SHP77 (cell line): ENCODE results near the gene POMT2.

Experiments used
- DNase-seq, 2 experiments: peaks; one replicate each; lab custom pipeline; 2025; lab: John Stamatoyannopoulos, UW

The POMT2 gene

DNA sequence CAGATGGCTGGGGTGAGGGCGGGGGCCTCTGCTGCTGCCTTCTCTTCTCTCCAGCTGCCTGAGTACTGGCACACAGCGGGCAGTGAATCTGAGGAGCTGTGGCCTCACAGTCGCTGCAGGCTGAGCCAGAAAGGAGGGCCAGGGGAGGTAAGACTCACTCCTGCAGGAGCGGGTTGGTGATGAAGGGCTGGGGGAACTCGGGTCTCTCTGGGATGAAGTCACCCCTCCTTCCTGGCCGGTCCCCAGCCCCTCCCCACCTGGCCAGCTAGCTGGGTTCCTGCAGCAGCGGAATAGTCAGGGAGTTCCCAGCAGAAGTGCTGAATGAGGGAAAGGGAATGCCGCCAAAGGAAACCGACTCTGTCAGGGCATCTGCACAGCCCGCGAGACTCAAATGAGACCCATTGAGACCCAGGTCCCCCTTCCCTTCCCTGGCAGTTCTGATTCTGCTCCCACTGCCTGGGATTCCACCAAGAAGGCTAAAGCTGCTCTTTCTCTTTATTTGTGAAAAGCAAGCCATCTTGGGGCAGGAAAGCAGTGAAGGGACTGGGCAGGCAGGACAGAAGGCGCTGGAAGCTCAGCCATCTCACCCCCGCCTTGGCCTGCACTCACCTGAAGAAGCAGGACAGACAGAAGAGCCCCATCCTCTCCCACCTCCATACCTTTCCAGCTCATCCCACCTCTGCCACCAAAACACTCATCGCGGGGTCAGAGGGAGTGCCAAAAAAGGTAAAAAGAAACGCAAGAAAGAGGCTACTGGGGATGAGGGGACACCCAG, 54.9 kb downstream of the POMT2 start:
- no peak for DNase-seq

- DNase-seq: no peak
These were observed 55.5 kb downstream of the POMT2 start for GRCh38 chr14:77265187-77265515.

DNA sequence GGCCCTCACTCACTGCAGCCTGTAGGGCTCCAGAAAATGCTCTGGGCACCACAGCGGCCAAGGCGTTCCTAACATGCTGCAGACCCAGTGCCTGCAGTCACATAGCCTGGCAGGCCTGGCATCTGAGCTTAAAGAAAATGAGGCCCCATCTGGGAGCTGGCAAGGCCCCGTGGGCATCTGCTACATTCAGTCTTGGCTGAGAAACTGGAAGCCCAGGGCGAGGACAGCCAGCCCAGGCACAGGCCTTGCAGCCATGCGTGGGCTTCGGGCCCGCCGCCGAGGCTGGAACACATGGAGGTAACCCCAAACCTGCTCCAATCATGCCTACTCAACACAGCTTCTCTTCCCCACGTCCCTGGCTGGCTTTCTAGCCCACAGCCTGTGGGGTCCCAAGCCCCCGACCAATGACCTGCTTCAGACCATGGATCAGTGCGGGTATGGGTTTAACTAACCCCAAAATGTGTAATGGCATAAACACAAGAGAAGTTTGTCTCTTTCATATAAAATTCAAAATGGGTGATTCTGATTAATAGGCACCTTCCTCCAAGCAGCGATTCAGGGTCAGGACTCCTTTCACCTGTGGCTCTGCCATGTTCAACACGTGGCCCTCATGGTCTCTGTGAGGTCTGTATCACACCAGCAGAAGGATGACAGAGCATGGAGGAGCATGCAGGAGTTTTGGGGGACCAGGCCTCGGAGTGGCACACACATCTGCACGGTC, 56.1 kb downstream of the POMT2 start:
- DNase-seq: no peak

- DNase-seq: no peak
These were observed 60.1 kb downstream of the POMT2 start for GRCh38 chr14:77260631-77261030.

- no peak for DNase-seq
These were observed 60.5 kb downstream of the POMT2 start for GRCh38 chr14:77260199-77260598.

DNA sequence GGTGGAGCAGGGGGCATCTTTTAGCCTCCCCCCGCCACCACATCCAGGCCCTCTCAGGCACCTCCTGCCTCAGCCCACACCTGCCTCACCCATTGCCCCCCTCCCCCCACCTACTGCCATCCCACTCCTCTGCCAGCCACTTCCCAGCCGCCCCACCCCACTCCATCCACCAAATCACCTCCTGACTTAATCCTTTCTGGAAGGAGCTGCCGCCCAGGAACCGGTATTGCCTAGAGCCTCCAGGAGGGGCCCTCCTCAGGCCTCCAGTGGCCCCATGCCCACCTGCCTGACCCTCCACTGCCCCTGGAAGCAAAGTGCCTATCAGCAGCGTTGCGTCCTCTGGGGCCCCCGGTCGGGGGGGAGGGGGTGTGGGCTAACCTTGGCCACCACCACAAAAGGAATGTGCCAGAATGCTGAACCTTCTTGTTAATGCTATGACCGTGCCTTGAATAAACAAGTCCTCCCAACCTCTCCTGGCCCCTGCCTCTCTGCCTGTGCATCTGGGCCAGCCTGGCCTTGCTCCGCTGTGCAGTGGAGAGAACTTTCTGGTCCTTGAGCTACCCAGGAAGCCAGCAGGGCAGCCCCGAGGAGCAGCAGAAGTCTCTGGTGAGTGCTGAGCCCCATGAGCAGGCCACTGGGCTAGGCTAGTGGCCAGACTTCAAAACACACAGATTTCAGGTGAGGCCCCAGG, 61.5 kb downstream of the POMT2 start:
- no peak for DNase-seq

DNA sequence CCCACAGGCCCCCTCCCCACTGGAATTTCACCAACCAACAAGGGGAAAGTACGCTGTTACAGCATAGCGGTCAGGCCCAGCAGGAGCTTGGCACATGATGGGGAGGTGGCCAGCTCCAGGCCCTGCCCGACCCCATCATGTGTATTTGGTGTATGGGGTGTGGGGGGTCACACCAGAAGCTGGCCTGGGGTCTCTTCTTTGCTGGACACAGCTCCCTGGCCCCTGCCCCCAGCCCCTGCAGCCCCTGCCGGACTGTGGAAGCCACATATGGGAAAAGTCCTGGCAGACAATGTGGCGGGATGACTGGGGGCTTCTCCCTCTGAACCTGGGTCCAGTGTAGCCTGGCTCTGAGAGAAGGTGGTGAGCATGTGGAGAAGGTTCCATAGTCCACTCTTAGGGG, 62.1 kb downstream of the POMT2 start:
- DNase-seq: no peak

DNA sequence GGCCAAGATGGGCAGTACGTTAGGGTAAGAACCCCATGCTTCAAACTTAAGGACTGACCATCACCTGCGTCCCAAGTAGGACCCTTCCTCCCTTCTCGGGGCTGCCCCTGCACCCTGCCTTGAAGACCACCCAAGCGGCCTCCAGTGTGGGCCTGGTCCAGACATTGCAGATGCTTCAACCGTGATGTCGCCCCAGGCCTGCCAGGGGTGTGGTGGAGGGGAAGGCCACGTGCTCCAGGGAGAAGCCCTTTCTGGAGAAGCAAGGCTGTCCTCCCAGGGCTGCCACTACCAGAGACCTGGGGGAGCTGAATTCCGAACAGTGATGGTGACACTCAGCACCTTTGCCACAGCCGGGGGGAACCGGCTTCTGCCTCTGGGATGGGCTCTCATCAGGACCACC, 63.0 kb downstream of the POMT2 start:
- no peak for DNase-seq

DNA sequence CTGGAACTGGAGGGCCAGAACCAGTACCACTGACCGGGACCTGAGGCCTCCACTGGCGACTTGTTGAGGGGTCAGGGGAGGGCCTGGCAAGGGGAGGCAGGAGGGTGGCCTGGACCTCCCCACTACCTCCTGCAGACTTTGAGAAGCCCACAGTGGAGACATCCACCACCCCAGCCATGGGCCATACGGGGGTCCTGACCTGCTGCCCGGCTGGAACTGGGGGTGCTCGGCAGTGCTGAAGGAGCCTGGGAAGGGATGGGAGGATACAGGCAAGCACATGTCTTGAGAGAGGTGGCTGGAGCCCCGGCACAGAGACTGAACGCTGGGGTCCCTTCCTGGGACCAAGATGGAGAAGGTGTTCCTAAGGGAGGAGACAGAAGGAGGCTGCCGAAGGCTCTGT, 64.0 kb downstream of the POMT2 start:
- no peak for DNase-seq

DNA sequence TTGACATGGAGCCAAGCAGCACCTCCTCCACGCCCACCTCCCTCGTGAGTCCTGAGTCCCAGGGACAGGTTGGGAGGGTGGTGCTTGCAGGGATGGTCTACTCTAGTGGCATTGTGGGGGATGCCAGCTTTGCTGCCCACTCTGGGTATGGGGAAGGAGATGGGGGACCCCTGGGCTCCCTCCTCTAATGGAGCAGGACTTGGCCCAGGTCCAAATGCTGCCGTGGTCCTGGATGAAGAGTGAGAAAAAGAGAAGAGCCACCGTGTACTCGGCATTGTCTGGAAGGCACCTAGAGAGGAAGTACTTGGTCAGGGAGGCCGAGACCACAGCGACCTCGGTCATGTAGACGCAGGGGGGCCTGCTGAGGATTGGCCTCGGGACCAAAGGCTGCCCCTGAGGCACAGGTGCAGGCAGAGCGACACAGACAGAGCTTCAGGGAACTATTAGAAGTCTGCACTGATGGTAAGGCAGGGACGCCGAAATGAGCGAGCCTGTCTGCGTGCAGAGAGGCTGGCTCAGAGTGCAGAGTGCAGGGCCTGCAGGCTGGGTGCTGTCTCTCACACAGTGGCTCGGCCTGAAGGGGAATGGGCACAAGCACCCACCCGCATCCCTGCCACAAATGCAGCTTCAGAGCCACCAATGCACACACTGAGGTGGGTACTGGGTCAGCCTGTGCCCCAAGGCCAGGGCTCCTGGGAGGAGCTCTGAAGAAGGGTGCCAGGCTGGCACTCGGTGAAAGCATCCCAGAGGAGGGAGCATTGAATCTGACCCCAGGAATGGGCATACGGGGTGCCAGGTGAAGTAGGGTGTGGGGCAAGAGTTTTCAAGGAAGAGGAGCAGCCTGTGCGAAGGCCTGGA, 67.1 kb downstream of the POMT2 start:
- DNase-seq: no peak

DNA sequence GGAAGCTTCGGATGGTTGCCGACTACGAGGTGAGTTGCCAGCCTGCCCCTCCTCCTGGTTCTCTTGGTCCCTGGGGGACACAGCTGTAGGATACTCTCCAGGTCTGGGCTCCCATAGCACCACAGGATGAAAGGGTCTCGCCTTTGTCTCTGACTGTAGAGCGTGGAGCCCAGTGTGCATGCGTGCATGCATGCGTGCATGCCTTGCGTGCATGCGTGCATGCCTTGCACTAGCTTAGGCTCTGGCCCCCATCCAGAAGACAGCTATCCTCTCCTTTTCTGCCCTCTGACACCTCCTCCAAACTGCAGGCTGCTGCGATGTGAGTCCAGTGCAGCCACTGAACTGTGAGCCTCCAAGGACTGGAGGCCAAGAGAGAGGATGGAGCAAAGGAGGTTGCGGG, 68.8 kb downstream of the POMT2 start:
- no peak for DNase-seq

DNA sequence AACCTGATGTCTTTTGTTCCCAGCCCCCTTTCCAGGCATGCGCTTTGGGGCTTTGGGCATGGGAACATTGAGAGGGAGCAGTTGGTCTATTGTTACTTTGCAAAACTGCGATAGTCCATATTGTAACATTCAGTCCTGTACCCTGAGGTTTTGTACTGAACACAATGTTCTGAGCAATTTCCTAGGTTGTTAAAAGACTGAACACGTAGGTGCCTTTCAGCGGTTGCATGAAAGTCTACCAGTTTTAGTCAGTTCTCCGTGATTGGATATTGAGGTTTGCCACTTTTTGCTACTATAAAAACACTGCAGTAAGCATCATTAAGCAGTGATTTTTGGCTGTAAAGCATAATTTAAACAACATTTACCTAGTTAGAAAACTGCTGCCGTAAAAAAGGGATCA, 69.8 kb downstream of the POMT2 start:
- DNase-seq: no peak

DNA sequence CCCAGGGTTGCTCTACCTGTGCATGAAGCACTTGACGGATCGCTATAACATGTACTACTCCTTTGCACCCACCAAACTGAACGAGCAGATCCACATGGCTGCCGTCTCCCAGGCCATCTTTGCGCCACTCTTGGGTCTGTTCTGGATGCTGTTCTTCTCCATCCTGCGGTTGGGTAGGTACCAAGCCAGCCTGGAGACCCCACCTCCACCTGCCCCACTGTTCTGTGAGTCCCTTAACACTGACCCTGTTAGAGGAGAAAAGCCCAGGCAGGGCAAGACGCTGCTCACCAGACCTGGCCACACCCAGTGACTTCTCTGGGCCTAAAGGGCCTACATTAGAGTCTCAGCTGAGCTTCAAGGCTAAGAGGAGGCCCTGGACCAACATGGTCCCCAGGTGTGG, 71.4 kb downstream of the POMT2 start:
- DNase-seq: no peak

DNA sequence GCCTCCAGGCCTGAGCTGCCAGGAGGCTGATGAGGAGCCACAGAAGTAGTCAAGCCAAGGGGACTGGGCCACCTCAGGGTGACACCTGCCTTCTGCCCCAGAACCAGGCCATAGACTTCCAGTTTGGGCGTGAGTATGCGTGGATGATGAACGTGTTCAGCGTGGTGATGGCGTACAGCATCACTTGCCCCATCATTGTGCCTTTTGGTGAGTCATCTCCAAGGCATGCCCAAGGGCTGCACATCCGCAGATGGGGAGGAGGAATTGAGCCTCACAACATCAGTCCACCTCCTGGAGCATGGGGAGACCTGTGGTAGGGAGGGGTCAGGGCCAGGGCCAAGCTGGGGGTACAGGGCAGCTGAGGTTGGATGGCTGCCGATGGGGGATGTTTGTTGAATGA, 72.0 kb downstream of the POMT2 start:
- no peak for DNase-seq

- no peak for DNase-seq
These were observed 73.9 kb downstream of the POMT2 start for GRCh38 chr14:77246784-77247183.

- no peak for DNase-seq
These were observed 74.9 kb downstream of the POMT2 start for GRCh38 chr14:77245820-77246219.

DNA sequence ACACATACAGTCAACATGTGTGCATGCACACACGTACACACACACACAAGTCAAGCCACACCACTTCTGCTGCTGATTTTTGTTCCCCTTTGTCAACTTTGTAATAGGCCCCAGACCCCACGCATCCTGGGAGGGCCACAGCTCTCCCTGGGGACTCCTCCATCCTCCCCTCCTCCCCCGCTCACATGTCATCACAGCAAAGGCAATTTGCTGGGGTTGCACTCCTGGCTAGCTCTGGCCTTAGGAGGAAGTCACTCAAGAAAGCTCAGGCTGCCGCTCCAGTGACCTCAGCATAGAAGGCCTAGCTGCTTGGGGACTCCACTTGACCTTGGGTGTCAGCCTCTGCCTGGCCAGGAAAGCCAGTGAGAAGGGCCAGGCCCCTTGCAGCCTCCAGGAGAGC, 76.8 kb downstream of the POMT2 start:
- DNase-seq: no peak

- DNase-seq: no peak
These were observed 77.9 kb downstream of the POMT2 start for GRCh38 chr14:77242752-77243151.

GRCh38 chr14:77241955-77242354, 78.7 kb downstream of the POMT2 start:
- no peak for DNase-seq

GRCh38 chr14:77240336-77240915, 80.3 kb downstream of the POMT2 start:
- no peak for DNase-seq

- DNase-seq: no peak
These were observed 81.3 kb downstream of the POMT2 start for GRCh38 chr14:77239412-77239811.

- no peak for DNase-seq
These were observed 81.7 kb downstream of the POMT2 start for GRCh38 chr14:77238996-77239395.
